Aorta (tissue), 5 donors: ENCODE measurements around the gene ARHGAP15. TPM values are rescaled to one million over a fixed set of nuclear protein-coding genes. Genes with fewer than 3 reads are reported as not detected.

Experiments
- ATAC-seq: fragments of 200-7000 bp; cut with Tn5 transposase; one replicate; pipeline ENCODE4 v1.9.1; 2022; ENCODE audit warnings: moderate library complexity; ENCODE audit not compliant: low FRiP score
- DNase-seq, 2 donors: peaks; one replicate each; pipeline ENCODE4 v3.0.0-alpha.2; 2020
- H3K27ac ChIP-seq, 2 donors: one replicate each; pipeline ENCODE4 v1.5.1; 2013; ENCODE audit warnings: low read length in 2 of 2, mild to moderate bottlenecking in 2 of 2, moderate library complexity in 2 of 2, control low read depth in 1 of 2, inconsistent platforms in 1 of 2, low read depth in 1 of 2
- H3K27me3 ChIP-seq, 2 donors: one replicate each; pipeline ENCODE4 v1.6.1; 2013; ENCODE audit warnings: control low read depth in 1 of 2, low read length in 1 of 2, mild to moderate bottlenecking in 1 of 2, moderate library complexity in 1 of 2; ENCODE audit not compliant: insufficient read depth in 2 of 2, control insufficient read depth in 1 of 2
- H3K36me3 ChIP-seq, 2 donors: one replicate each; pipeline ENCODE4 v1.6.1; 2013; ENCODE audit warnings: control low read depth in 1 of 2, low read length in 1 of 2, mild to moderate bottlenecking in 1 of 2; ENCODE audit not compliant: insufficient read depth in 2 of 2, control insufficient read depth in 1 of 2
- H3K4me1 ChIP-seq, 2 donors: one replicate each; pipeline ENCODE4 v1.6.1; 2013; ENCODE audit warnings: low read length in 2 of 2, control low read depth in 1 of 2, mild to moderate bottlenecking in 1 of 2, moderate library complexity in 1 of 2; ENCODE audit not compliant: insufficient read depth in 2 of 2, control insufficient read depth in 1 of 2
- H3K4me3 ChIP-seq, 2 donors: one replicate each; pipeline ENCODE4 v1.5.1; 2013; ENCODE audit warnings: low read length in 2 of 2, control low read depth in 1 of 2, mild to moderate bottlenecking in 1 of 2
- H3K9me3 ChIP-seq: one replicate; pipeline ENCODE4 v1.6.1; 2013; ENCODE audit warnings: mild to moderate bottlenecking, low read length; ENCODE audit not compliant: control insufficient read depth
- WGBS, 2 donors: extraction: QIAGEN DNeasy Blood & Tissue Kit; methylation state at CpG; one replicate each; pipeline ENCODE4 v1.1.7; 2013; 5-methylcytosine and 5-hydroxymethylcytosine counted together
- intact Hi-C, 2 donors: fragments of 100-400 bp; cut with DNase I; formaldehyde crosslinking; loops; one replicate each; pipeline versions ENCODE4 v1.14.2 to v1.15.0; 2022
- polyA plus RNA-seq, 2 donors: library from polyadenylated mRNA; stranded (reverse); fragments of 200-250 nt; gene quantifications; one replicate each; pipeline ENCODE4 v1.2.3, GENCODE V29; 2013
- total RNA-seq, 2 donors: library from RNA; stranded (reverse); fragmentation: NEBNext Ultra II Directional; extraction: Animal tissue kit (Norgen Biotek cat#: 25700); gene quantifications; one replicate each; pipeline ENCODE4 v1.2.1, GENCODE V29; 2021
- donor health status: healthy with polysubstance abuse.
- donor health status: Bipolar disorder and iron deficiency.
- donor health status: DM: no; HTN: no; CAD: no.
- donor health status: DM: no; HTN: no; CAD: no.
- donor health status: DM: yes; HTN: yes; CAD: no.

Gene ARHGAP15
- total and polyA plus RNA-seq, 4 donors = 9.8 to 26.2 (median 12.8) TPM

DNA sequence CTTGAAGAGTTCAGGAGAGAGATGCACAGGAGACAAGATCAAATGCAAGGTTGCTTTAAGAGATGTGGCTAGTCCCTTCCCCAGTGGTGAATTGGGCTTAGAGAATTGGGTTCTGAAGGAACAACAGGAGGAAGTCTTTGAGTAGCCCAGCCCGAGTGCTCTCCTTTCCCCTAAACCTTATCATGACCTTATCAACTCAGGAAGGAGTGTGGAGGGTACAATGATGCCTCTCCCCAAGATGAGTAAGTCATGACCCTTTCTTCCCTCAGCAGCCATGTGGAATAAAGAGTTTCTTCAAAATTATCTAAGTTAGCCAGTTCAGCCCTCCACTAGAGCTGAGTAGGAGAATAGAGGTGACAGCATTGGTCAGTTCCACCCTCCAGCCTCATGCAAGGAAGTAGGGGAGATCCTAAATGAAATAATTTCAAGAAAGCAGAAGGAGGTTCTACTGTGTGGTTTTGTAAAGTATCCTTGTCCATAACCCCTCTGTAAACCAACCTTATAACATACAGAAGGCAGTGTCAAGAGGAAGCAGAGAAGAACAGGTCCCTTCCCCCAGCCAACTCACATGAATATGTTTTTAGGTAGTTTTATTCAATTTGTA lies 88.4 kb downstream of the ARHGAP15 start:
- Histone ChIP-seq H3K9me3 (no peaks in the 10 kb centered on the region), H3K27ac (no peak overlapping the region), H3K4me1 (no peaks in the 10 kb centered on the region), H3K36me3 (peaks cover 0 to 1% of the 10 kb centered on the region in 2 donors), H3K27me3 (no peaks in the 10 kb centered on the region), H3K4me3 (no peak overlapping the region)
- ATAC-seq (no peak), DNase-seq (no peak)
- intact Hi-C loops = no loop called here
- WGBS, 2 donors = 75 to 88% methylated on average over 1 of the region's 1 CpG

DNA sequence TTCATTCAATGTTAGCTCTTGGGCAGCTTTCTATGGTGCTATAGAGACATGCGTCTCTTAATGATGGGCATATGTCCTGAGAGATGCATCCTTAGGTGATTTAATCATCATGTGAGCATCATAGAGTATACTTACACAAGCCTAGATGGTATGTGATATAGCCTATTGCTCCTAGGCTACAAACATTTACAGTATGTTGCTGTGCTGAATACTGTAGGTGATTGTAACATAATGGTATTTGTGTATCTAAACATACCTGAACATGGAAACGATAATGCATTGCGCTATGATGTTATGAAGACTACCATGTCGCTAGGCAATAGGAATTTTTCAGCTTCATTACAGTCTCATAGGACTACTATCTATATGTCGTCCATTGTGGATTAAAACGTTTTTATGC lies 89.4 kb downstream of the ARHGAP15 start:
- ATAC-seq (no peak), DNase-seq (no peak)
- intact Hi-C loops = no loop called here
- Histone ChIP-seq H3K9me3 (no peaks in the 10 kb centered on the region), H3K36me3 (peaks cover 0 to 1% of the 10 kb centered on the region in 2 donors), H3K4me1 (no peaks in the 10 kb centered on the region), H3K27ac (no peak overlapping the region), H3K27me3 (no peaks in the 10 kb centered on the region), H3K4me3 (no peak overlapping the region)
- 91 to 93% methylated on average over 6 of the region's 6 CpGs for WGBS, 2 donors

DNA sequence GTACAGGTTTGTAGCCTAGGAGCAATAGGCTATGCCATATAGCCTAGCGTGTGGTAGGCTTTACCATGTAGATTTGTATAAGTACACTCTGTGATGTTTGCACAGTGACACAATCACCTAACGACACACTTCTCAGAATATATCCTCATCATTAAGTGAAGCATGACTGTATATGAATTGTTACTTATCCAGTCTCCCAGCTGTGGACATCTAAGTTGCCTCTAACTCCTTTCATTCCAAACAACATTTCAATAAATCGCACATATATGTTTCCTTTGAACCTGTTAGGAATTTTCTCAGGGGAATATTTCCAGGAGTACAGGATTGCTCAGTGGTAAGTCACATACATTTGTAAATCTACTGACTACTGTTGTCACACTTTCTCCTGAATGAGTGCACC lies 90.0 kb downstream of the ARHGAP15 start:
- no peak for DNase-seq
- no peak for ATAC-seq
- intact Hi-C loops = no loop called here
- no peak overlapping the region for H3K27ac ChIP-seq
- H3K4me3 ChIP-seq = no peak overlapping the region
- no peaks in the 10 kb centered on the region for H3K27me3 ChIP-seq
- H3K9me3 ChIP-seq = no peaks in the 10 kb centered on the region
- no peaks in the 10 kb centered on the region for H3K4me1 ChIP-seq
- 88 to 94% methylated on average over 3 of the region's 3 CpGs for WGBS, 2 donors
- peaks cover 0 to 1% of the 10 kb centered on the region in 2 donors for H3K36me3 ChIP-seq

DNA sequence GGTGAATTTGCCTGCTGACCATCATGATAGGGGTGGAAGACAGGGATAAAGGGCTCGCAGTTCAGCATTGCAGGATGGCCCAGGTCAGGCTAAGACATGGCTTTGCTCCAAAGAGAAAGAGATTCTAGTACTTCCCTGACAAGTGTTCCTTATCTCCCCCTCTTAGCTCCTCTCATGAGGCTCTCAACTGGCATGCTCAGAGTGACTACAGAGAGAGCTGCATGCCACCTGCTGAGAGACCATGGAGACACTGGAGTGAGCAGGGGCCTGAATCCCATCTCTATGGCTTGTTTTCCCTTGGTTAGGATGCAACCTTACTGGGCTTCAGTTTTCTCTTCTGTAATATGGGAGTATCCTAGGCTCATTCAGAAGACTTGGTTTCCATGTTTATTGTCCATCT lies 94.3 kb downstream of the ARHGAP15 start:
- H3K27me3 ChIP-seq = no peaks in the 10 kb centered on the region
- H3K4me1 ChIP-seq = no peaks in the 10 kb centered on the region
- no peak overlapping the region for H3K4me3 ChIP-seq
- DNase-seq (no peak), ATAC-seq (no peak)
- no peak overlapping the region for H3K27ac ChIP-seq
- WGBS, 2 donors = 88 to 89% methylated on average over 1 of the region's 1 CpG
- no peaks in the 10 kb centered on the region for H3K9me3 ChIP-seq
- intact Hi-C loops = no loop called here
- peaks cover 0 to 1% of the 10 kb centered on the region in 2 donors for H3K36me3 ChIP-seq

DNA sequence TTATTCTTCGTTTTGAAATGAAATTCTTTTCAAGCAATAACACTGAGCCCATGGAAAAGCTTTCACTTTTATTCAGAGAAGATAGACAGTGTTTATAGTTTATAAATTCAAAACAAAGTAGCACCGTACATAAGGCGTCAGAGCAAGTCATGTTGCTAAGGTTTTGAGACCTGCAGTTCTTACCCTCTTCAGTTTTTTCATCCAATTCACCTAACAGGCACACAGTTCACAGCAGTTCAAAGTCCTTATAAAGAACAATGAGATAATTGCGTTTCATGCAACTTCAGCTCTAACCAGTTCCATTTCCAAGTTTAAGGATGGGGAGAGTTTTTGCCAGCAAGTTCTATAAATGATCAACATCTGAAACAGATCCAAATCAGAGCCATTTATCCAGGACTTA lies 96.7 kb downstream of the ARHGAP15 start:
- Histone ChIP-seq H3K36me3 (no peaks in the 10 kb centered on the region), H3K9me3 (no peaks in the 10 kb centered on the region), H3K27ac (no peak overlapping the region), H3K4me3 (no peak overlapping the region), H3K27me3 (no peaks in the 10 kb centered on the region), H3K4me1 (no peaks in the 10 kb centered on the region)
- ATAC-seq = no peak
- intact Hi-C loops = no loop called here
- WGBS, 2 donors = 55 to 63% methylated on average over 4 of the region's 4 CpGs
- DNase-seq = no peak

DNA sequence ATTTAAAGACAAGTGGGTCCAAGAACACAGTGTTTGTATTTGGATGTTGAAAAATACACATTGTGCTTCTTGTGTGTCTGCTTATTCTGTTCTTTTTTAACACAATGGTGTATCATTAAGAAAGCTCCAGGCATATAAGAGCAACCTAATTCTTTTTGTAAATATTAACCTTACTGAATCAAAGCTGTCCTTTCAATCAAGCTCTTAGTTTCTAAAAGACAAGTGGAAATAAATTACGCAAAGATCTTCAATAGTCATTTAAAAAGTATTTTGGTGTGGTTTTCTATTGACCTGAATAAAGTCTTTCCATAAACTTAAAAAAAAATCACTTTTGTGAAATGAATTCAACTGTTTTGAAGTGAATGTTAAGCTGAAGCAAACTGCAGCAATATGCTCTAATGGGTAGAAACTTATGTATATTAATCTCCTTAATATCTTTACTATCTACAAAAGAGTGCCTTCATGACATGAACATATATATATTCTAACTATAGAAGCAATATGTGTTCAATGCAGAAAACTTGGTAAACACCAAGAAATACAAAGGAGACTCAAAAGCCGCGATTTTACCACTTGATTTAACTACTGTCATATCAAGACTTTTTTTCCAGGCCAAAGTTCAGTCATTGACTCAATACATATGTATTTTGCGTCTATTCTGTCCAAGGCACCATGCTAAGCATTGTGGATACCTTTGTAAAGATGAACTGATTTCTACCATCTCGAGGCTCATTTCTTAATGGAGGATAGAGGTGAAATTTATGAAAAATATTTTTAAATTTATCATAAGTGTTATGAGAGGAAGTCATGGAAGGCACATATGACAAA lies 97.7 kb downstream of the ARHGAP15 start:
- peaks cover 3% of the 10 kb centered on the region for H3K9me3 ChIP-seq
- DNase-seq (no peak), ATAC-seq (no peak)
- WGBS, 2 donors = 95% methylated on average over 5 of the region's 5 CpGs
- no peak overlapping the region for H3K4me3 ChIP-seq
- H3K4me1 ChIP-seq = no peaks in the 10 kb centered on the region
- no peak overlapping the region for H3K27ac ChIP-seq
- no peaks in the 10 kb centered on the region for H3K36me3 ChIP-seq
- no peaks in the 10 kb centered on the region for H3K27me3 ChIP-seq
- intact Hi-C loops = no loop called here

DNA sequence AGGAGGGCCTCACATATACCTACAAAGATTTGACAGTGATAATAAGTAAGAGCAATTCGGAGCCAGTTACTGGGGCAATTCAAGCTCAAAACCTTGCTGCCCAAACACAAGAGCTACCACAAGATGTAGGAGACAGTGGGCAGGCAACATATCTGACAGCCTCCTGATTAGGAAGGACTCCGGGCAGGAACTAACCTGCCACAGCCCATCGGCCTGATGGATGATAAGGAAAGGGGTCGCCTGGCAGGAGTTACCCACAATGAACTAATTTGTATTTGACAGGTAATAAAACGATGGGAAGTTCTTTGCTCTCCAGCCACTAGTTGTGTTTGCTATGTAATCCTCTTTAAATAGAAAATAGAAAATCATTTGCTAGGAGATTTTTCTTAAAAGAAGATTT lies 100.2 kb downstream of the ARHGAP15 start:
- Histone ChIP-seq H3K4me3 (no peak overlapping the region), H3K4me1 (no peaks in the 10 kb centered on the region), H3K27me3 (no peaks in the 10 kb centered on the region), H3K9me3 (peaks cover 3% of the 10 kb centered on the region), H3K27ac (no peak overlapping the region), H3K36me3 (no peaks in the 10 kb centered on the region)
- intact Hi-C loops = no loop called here
- ATAC-seq = no peak
- no peak for DNase-seq
- WGBS, 2 donors = 63 to 67% methylated on average over 5 of the region's 5 CpGs

DNA sequence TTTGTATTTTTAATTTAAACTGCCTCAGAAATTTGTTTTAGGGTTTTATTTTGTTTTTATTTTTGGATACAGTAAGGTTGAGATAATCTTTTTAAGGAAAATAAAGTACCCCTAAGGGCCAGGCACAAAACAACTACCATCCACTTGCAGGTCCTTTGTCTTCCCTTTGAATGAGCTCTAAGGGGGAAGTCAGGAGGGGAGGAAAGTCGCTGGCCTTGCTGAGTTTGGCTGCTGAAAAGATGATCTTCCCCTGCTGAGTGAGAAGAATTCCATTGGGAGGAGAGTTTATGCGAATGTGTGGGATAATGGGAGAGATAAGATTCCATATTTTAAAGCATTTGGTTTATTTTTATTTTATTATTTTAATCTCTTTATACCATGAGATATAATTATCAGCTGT lies 100.7 kb downstream of the ARHGAP15 start:
- WGBS, 2 donors = 66 to 68% methylated on average over 2 of the region's 2 CpGs
- Histone ChIP-seq H3K9me3 (peaks cover 3% of the 10 kb centered on the region), H3K4me3 (no peak overlapping the region), H3K36me3 (no peaks in the 10 kb centered on the region), H3K27ac (no peak overlapping the region), H3K4me1 (no peaks in the 10 kb centered on the region), H3K27me3 (no peaks in the 10 kb centered on the region)
- DNase-seq = no peak
- no peak for ATAC-seq
- intact Hi-C loops = no loop called here
